Measurements from ENCODE around the gene CTRL. TPM values are rescaled to one million over a fixed set of nuclear protein-coding genes. Genes with fewer than 3 reads are reported as not detected.

Gene CTRL
- total RNA-seq, 4 donors from 2014 or later = 2.4 to 5.3 (median 3.8) TPM

DNA sequence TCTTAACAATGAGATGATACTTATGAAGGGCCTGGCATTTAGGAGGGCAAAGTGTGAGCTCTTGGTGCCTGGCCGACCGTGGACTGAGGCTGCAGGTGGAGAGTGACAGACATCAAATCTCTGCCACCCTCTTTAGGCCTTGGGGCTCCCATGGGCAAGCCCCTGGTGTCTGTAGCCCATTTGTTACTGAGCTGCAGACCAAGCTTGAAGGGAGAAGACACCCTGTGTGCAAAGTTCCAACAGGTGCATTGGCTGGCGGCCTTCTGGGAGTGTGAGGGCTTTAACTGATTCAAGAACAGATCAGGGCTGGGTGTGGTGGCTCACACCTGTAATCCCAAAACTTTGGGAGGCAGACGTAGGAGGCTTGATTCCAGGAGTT, 789 bp upstream of the CTRL start:
- Histone ChIP-seq H3K4me1 (peaks cover 0 to 15% (median 11%) of the 10 kb centered on the region in 4 donors), H3K36me3 (peaks cover 0 to 66% (median 0%) of the 10 kb centered on the region in 3 donors), H3K27me3 (no peaks in the 10 kb centered on the region), H3K9me3 (no peaks in the 10 kb centered on the region), H3K27ac (no peak overlapping the region), H3K4me3 (no peak overlapping the region)
- no peak for TF ChIP-seq POLR2A (IDR thresholded peaks at IDR 0.05)
- TF ChIP-seq, protein P1, sequence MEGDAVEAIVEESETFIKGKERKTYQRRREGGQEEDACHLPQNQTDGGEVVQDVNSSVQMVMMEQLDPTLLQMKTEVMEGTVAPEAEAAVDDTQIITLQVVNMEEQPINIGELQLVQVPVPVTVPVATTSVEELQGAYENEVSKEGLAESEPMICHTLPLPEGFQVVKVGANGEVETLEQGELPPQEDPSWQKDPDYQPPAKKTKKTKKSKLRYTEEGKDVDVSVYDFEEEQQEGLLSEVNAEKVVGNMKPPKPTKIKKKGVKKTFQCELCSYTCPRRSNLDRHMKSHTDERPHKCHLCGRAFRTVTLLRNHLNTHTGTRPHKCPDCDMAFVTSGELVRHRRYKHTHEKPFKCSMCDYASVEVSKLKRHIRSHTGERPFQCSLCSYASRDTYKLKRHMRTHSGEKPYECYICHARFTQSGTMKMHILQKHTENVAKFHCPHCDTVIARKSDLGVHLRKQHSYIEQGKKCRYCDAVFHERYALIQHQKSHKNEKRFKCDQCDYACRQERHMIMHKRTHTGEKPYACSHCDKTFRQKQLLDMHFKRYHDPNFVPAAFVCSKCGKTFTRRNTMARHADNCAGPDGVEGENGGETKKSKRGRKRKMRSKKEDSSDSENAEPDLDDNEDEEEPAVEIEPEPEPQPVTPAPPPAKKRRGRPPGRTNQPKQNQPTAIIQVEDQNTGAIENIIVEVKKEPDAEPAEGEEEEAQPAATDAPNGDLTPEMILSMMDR (IDR thresholded peaks at IDR 0.05) = no peak
- DNase-seq = no peak

DNA sequence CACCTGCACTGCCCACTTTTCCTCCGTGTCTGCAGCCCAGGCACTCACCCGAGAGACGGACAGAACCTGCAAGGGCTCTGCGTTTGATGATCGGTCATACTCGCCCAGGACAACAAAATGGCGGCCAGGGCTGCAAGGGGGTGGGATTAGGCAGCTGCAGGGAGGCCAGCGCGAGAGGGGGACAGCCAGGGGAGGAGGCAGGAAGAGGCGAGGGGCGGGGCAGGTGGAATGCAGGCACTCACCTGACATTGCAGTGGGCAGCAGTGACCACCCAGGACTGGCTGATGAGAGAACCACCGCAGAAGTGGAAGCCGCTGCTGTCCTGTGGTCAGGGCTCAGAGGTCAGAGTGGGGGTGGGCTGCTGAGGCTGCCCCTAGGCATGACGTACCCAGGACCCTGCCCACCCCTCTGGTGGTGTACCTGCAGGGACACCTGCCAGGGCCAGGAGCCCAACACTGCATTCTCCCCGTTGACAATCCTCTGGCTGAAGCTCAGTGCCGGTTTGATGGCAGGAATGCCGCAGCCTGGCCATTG, 917 bp downstream of the CTRL start:
- H3K27ac ChIP-seq = no peak overlapping the region
- no peaks in the 10 kb centered on the region for H3K27me3 ChIP-seq
- H3K4me3 ChIP-seq = no peak overlapping the region
- no peak for DNase-seq
- peaks cover 0 to 70% (median 0%) of the 10 kb centered on the region in 3 donors for H3K36me3 ChIP-seq
- no peaks in the 10 kb centered on the region for H3K9me3 ChIP-seq
- TF ChIP-seq, protein P1 (IDR thresholded peaks at IDR 0.05) = no peak
- no peak for TF ChIP-seq POLR2A (IDR thresholded peaks at IDR 0.05)
- H3K4me1 ChIP-seq = peaks cover 0 to 11% (median 8%) of the 10 kb centered on the region in 4 donors

DNA sequence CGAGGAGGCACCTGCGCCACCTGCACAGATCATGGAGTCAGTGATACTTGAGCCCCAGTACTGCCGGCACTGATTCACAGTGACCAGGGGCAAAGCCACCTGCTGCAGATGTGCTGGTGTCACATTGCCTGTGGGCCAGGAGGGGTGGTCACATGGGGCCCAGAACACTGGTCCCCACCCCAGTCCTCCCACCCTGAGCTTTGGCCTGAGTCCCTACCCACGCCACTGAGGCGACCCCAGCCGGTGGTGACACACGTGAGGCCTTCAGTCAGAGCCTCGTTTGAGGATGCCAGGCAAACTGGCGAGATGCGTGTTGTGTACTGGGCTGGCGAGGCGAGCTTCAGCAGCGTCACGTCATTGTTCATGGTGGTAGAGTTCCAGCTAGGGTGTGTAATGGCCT, 1.5 kb downstream of the CTRL start:
- Histone ChIP-seq H3K9me3 (no peaks in the 10 kb centered on the region), H3K4me1 (peaks cover 0 to 10% (median 6%) of the 10 kb centered on the region in 4 donors), H3K27me3 (no peaks in the 10 kb centered on the region), H3K4me3 (no peak overlapping the region), H3K36me3 (peaks cover 0 to 70% (median 0%) of the 10 kb centered on the region in 3 donors), H3K27ac (no peak overlapping the region)
- no peak for DNase-seq
- no peak for TF ChIP-seq POLR2A (IDR thresholded peaks at IDR 0.05)
- TF ChIP-seq, protein P1 (IDR thresholded peaks at IDR 0.05) = no peak

DNA sequence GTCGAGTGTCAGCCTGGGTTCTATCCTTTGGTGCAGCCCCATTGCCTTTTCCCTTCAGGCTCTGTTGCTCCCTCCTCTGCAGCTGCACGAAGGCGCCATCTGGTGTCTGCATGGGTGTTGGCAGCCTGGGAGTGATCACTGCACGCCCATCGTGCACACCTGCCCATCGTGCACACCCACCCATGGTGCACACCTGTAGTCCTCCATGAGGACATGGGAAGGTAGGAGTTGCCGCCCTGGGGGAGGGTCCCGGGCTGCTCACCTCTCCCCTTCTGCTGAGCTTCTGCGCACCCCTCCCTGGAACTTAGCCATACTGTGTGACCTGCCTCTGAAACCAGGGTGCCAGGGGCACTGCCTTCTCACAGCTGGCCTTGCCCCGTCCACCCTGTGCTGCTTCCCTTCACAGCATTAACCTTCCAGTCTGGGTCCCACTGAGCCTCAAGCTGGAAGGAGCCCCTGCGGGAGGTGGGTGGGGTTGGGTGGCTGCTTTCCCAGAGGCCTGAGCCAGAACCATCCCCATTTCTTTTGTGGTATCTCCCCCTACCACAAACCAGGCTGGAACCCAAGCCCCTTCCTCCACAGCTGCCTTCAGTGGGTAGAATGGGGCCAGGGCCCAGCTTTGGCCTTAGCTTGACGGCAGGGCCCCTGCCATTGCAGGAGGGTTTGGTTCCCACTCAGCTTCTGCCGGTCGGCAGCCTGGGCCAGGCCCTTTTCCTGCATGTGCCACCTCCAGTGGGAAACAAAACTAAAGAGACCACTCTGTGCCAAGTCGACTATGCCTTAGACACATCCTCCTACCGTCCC, 2.9 kb downstream of the CTRL start:
- H3K27ac ChIP-seq = no peak overlapping the region

DNA sequence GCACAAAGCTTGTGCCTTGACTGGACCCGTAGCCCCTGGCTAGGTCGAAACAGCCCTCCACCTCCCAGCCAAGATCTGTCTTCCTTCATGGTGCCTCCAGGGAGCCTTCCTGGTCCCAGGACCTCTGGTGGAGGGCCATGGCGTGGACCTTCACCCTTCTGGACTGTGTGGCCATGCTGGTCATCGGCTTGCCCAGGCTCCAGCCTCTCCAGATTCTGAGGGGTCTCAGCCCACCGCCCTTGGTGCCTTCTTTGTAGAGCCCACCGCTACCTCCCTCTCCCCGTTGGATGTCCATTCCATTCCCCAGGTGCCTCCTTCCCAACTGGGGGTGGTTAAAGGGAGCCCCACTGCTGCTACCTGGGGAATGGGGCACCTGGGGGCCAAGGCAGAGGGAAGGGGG, 3.5 kb downstream of the CTRL start:
- H3K9me3 ChIP-seq = no peaks in the 10 kb centered on the region
- H3K27me3 ChIP-seq = no peaks in the 10 kb centered on the region
- TF ChIP-seq, protein P1 (IDR thresholded peaks at IDR 0.05) = no peak
- no peak for TF ChIP-seq POLR2A (IDR thresholded peaks at IDR 0.05)
- H3K4me1 ChIP-seq = peaks cover 0 to 4% (median 0%) of the 10 kb centered on the region in 4 donors
- H3K36me3 ChIP-seq = peaks cover 0 to 61% (median 0%) of the 10 kb centered on the region in 3 donors
- H3K4me3 ChIP-seq = no peak overlapping the region
- DNase-seq = no peak
- H3K27ac ChIP-seq = no peak overlapping the region

More for the DNA sequence above, 2.9 kb downstream of the CTRL start:
- Histone ChIP-seq H3K27me3 (no peaks in the 10 kb centered on the region), H3K36me3 (peaks cover 0 to 63% (median 0%) of the 10 kb centered on the region in 3 donors), H3K4me3 (no peak overlapping the region), H3K4me1 (peaks cover 0 to 4% (median 0%) of the 10 kb centered on the region in 4 donors), H3K9me3 (no peaks in the 10 kb centered on the region)
- DNase-seq = peak; percentile 66 to 88 (median 82)
- TF ChIP-seq, protein P1 (IDR thresholded peaks at IDR 0.05) = peak; percentile 67 to 92 (median 90)
- TF ChIP-seq POLR2A (IDR thresholded peaks at IDR 0.05) = no peak
